GM10248 (cell line): ENCODE measurements around the gene CAMK2D.

Experiments used
- CTCF ChIA-PET: fragments of 300-600 bp; sonication (Branson Sonifier 250); formaldehyde crosslinking; extraction: SDS; loops from one replicate; lab custom pipeline; 2021; ENCODE audit warnings: antibody characterized with exemption; lab: Yijun Ruan, JAX
- POLR2A ChIA-PET: fragments of 350-650 bp; sonication (Branson Sonifier 250); formaldehyde crosslinking; extraction: SDS; loops from one replicate; lab custom pipeline; 2020; ENCODE audit warnings: antibody characterized with exemption; lab: Yijun Ruan, JAX
- DNase-seq: peaks from one replicate; pipeline ENCODE4 v3.0.0; 2012; ENCODE audit errors: extremely low spot score
- TF ChIP-seq, protein P1 (sequence below): IDR thresholded peaks from 2 replicates; pipeline ENCODE4 v1.5.1; 2012; ENCODE audit warnings: mild to moderate bottlenecking, low read depth; ENCODE audit errors: extremely low read depth, missing control alignments, control extremely low read depth

The CAMK2D gene

DNA sequence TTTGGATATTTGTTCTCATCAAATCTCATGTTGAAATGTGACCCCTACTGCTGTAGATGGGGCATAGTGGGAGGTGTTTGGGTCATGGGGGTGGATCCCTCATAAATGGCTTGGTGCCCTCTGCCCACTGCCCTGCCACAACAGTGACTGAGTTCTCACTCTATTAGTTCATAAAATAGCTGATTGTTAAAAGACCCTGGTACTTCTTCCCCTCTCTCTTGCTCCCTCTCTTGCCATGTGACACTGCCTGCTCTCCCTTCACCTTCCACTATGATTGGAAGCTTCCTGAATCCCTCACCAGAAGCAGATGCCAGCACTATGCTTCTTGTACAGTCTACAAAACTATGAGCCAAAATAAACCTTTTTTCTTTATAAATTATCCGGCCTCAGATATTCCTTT is 182.2 kb downstream of the CAMK2D start:
- POLR2A ChIA-PET = no interaction called here
- CTCF ChIA-PET = interaction anchor here (1.0 to 1.8 kb wide), 3 partner anchors 12 to 130 kb away, joined by 3 to 4 read pairs (median 3); no protein-coding TSS in a partner anchor
- TF ChIP-seq, protein P1, sequence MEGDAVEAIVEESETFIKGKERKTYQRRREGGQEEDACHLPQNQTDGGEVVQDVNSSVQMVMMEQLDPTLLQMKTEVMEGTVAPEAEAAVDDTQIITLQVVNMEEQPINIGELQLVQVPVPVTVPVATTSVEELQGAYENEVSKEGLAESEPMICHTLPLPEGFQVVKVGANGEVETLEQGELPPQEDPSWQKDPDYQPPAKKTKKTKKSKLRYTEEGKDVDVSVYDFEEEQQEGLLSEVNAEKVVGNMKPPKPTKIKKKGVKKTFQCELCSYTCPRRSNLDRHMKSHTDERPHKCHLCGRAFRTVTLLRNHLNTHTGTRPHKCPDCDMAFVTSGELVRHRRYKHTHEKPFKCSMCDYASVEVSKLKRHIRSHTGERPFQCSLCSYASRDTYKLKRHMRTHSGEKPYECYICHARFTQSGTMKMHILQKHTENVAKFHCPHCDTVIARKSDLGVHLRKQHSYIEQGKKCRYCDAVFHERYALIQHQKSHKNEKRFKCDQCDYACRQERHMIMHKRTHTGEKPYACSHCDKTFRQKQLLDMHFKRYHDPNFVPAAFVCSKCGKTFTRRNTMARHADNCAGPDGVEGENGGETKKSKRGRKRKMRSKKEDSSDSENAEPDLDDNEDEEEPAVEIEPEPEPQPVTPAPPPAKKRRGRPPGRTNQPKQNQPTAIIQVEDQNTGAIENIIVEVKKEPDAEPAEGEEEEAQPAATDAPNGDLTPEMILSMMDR = no peak

DNA sequence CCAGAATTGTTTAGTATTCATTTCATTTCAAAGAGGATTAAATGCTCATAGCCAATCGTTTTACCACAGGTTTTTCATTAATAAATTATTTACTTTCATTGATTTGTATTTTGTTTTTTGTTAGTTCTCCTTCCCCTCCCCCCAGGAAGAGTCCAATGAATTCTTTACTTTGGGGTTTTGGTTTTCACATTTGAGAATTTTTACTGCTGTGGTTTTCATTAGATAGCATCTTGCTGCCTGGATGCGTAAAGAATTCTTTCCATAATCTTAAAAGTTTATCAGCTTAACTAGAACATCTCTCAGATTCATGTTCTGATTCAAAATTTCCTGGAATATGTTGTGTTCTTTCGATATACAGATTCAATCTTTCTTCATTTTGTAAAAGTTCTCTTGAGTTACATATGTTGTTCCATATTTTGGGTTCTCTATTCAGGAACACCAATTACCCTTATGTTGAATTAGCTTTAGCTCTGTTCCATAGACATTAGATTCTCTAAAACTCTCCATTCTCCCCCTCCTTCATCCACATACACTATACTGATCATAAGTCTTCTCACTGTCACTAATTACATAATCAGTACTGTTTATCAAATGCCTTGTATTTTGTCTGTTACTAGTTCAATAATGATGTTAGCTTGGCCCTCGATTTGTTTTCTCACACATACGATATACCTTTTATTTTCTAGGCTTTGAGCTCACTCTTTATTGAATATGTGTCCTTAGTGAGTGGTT is 184.4 kb downstream of the CAMK2D start:
- TF ChIP-seq, protein P1 = no peak
- CTCF ChIA-PET = interaction anchor here (1.4 kb wide), 3 partner anchors 14 to 29 kb away, joined by 4 to 5 read pairs (median 4); no protein-coding TSS in a partner anchor
- DNase-seq = no peak
- POLR2A ChIA-PET = no interaction called here

More for the DNA sequence above, 182.2 kb downstream of the CAMK2D start:
- no peak for DNase-seq

DNA sequence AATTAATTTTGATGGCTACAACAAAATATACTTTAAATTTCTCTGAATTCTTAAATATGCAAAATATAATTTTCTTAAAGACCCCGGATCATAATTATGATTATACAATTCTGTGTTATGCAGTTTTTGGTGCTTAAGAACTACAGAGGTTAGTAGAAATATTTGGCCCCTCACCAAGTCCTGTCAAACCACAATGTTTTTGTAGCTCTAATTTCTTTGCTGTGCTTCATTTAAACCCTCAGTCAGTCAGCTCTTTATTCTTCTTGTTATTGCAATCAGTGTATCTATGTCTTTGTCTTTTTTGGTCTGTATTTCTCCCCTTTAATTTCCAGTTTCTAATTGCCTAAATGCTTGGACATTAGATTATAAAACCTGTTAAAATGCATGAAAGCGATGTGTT is 186.1 kb downstream of the CAMK2D start:
- CTCF ChIA-PET = interaction anchor here (0.8 to 2.5 kb wide), 9 partner anchors 9 to 61 kb away, joined by 3 to 12 read pairs (median 4); no protein-coding TSS in a partner anchor
- TF ChIP-seq, protein P1 = no peak
- POLR2A ChIA-PET = no interaction called here
- DNase-seq = no peak

DNA sequence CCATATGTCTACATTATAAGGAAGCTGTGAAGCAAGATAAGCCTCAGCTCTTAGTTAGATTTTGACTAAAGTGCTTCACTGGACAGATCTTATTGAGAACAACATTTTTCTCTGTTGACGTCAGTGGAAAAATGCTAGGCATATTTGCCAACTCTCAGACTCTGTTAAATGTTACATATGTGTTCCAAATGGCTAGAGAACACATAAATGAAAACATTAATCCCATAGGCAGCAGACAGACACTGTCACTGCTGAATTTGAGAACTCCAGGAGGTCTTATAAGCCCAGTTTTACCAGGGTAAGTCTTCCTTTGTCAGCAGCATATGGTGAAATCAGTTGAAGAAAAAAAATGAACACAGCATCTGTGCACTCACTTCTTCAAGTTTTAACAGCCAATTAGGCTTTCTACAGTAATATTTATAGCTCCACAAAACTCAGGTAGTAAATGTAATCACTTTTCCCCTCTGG is 186.9 kb downstream of the CAMK2D start:
- ChIA-PET POLR2A (no interaction called here), CTCF (interaction anchor here (0.8 to 2.5 kb wide), 8 partner anchors 9 to 62 kb away, joined by 3 to 12 read pairs (median 5); no protein-coding TSS in a partner anchor)
- no peak for DNase-seq
- TF ChIP-seq, protein P1 = no peak

DNA sequence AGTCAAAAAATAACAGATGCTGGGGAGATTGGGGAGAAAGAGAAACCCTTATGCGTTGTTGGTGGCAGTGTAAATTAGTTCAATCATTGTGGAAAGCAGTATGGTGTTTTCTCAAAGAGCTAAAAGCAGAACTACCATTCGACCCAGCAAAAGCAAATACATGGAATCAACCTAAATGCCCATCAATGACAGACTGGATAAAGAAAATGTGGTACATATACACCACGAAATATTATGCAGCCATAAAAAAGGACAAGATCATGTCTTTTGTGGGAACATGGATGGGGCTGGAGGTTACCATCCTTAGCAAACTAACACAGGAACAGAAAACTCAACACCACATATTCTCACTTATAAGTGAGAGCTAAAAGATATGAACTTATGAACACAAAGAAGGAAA is 188.9 kb downstream of the CAMK2D start:
- ChIA-PET POLR2A (no interaction called here), CTCF (interaction anchor here (1.2 to 1.5 kb wide), 3 partner anchors 14 to 40 kb away, joined by 3 read pairs; no protein-coding TSS in a partner anchor)
- TF ChIP-seq, protein P1 = no peak
- no peak for DNase-seq

DNA sequence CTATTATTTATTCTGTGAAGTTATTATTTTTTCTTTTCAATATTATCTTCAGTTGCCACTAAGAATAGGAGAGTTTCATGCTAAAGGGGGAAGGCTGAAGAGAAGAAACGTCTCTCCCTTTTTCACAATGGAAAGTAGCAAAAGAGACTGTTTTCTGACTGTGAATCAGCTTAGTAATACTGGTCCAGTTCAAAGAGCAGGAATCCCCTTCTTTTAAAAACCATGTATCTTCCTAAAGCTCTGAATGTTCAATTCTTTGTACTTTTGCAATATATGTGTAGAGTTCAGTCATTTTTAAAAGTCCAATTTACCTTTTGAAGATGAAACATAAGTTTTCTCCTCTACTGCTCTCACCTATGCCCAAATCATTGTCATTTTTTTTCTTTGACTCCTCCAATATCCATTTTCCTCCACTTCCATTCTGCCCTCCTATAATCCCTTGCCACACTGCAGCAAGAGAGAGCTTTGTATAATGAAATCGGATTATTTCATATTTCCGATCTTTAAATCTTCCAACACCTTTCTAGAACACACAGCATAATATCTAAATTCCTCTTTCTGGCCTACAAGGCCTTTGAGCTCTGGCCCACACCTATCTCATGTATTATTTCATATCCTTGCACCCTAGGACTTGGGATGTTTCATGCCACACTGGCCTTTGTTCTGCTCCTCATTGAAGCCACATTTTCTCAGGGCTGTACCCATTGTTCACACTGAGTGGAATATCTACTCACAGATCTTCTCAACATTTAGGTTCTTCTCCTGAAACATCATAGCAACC is 195.3 kb downstream of the CAMK2D start:
- TF ChIP-seq, protein P1 = no peak
- peak; percentile 21 for DNase-seq
- POLR2A ChIA-PET = no interaction called here
- CTCF ChIA-PET = interaction anchor here (1.5 to 7.9 kb wide), 2 partner anchors 8 to 19 kb away, joined by 5 to 58 read pairs; no protein-coding TSS in a partner anchor
